OCI-LY3 (cell line): Measurements from ENCODE around the gene SALL2.

Source experiments
- H2AFZ ChIP-seq: fragments of 200-600, 300-600 bp; shearing (Covaris generic); 2 replicates; pipeline ENCODE4 v1.6.0; 2014; ENCODE audit warnings: antibody characterized with exemption, low read depth, low read length
- H3K27ac ChIP-seq: fragments of 200-600, 300-600 bp; sonication (generic); 2 replicates; pipeline ENCODE4 v1.5.1; 2014; ENCODE audit warnings: mild to moderate bottlenecking, low read length, moderate library complexity, mixed read lengths
- H3K27me3 ChIP-seq: fragments of 200-600, 300-600 bp; sonication (generic); 2 replicates; pipeline ENCODE4 v1.6.1; 2014; ENCODE audit warnings: low read depth, low read length, mixed read lengths
- H3K36me3 ChIP-seq: fragments of 200-600, 300-600 bp; sonication (generic); replicated peaks from 2 replicates; pipeline ENCODE3; 2014; ENCODE audit warnings: low read depth, low read length, mixed read lengths
- H3K4me1 ChIP-seq: fragments of 300-600, 200-600 bp; sonication (generic); 2 replicates; pipeline ENCODE4 v1.6.1; 2014; ENCODE audit warnings: low read length, mixed read lengths
- H3K4me2 ChIP-seq: fragments of 200-600, 300-600 bp; sonication (generic); 2 replicates; pipeline ENCODE4 v1.6.1; 2014; ENCODE audit warnings: low read length, mixed read lengths
- H3K4me3 ChIP-seq: fragments of 300-600, 200-600 bp; sonication (generic); 2 replicates; pipeline ENCODE4 v1.5.1; 2014; ENCODE audit warnings: antibody characterized with exemption, mild to moderate bottlenecking, low read length, moderate library complexity
- H3K79me2 ChIP-seq: fragments of 300-600, 200-600 bp; shearing (Covaris generic); 2 replicates; pipeline ENCODE4 v1.6.1; 2014; ENCODE audit warnings: mild to moderate bottlenecking, low read length, mixed read lengths
- H3K9ac ChIP-seq: fragments of 300-600, 200-600 bp; shearing (Covaris generic); 2 replicates; pipeline ENCODE4 v1.6.0; 2014; ENCODE audit warnings: mild to moderate bottlenecking, low read length, moderate library complexity
- H3K9me3 ChIP-seq: fragments of 200-600, 300-600 bp; shearing (Covaris generic); 2 replicates; pipeline ENCODE4 v1.6.1; 2014; ENCODE audit warnings: low read length, mixed read lengths; ENCODE audit not compliant: insufficient read depth
- H4K20me1 ChIP-seq: fragments of 200-600, 300-600 bp; sonication (generic); 2 replicates; pipeline ENCODE4 v1.6.1; 2016; ENCODE audit warnings: low read length, mixed read lengths; ENCODE audit not compliant: insufficient read depth
- CTCF ChIP-seq: fragments of 200-600, 300-600 bp; sonication (generic); IDR thresholded peaks from 2 replicates; pipeline ENCODE4 v1.5.1; 2014; ENCODE audit warnings: antibody characterized with exemption, low read length, low read depth
- EZH2phosphoT487 ChIP-seq: fragments of 200-600 bp; shearing (Covaris generic); IDR thresholded peaks from 2 replicates; pipeline ENCODE4 v1.6.1; 2018; ENCODE audit warnings: antibody characterized with exemption, mixed run types, low read depth

The SALL2 gene

GRCh38 chr14:21521501-21521900 lies 4.6 kb downstream of the SALL2 start:
- Histone ChIP-seq H3K9ac (no peak overlapping the region), H3K27ac (no peak overlapping the region), H3K36me3 (no peaks in the 10 kb centered on the region), H3K27me3 (peaks cover 5% of the 10 kb centered on the region; the same call in 1 of the 2 replicates), H3K4me1 (peaks cover 5% of the 10 kb centered on the region; the same call in 1 of the 2 replicates), H3K4me2 (no peak overlapping the region), H3K4me3 (no peak overlapping the region), H3K9me3 (no peaks in the 10 kb centered on the region), H2AFZ (no peak overlapping the region), H4K20me1 (no peaks in the 10 kb centered on the region), H3K79me2 (no peaks in the 10 kb centered on the region)
- TF ChIP-seq CTCF (no peak), EZH2phosphoT487 (no peak)

DNA sequence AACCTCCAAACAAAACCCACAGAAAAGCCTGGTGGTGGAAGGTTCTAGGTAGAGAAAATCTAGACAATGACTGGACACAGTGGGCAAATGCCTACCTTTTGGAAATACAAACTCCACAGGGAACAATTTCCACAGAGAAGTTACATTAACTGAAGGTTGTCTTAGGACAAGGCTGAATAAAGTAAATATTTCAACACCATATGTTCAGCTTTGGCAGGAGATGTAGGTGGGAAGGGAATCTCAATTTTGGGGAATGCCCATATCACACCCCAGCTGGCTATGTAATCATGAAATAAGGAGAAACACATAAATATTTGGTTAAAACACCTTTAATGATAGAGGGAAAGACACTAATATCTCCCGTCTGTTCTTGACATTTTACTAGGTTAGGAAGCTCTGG lies 5.4 kb downstream of the SALL2 start:
- H2AFZ ChIP-seq = no peak overlapping the region
- no peak overlapping the region for H3K9ac ChIP-seq
- no peak overlapping the region for H3K4me3 ChIP-seq
- H3K27ac ChIP-seq = no peak overlapping the region
- H3K36me3 ChIP-seq = no peaks in the 10 kb centered on the region
- H3K79me2 ChIP-seq = no peaks in the 10 kb centered on the region
- peaks cover 4% of the 10 kb centered on the region; the same call in 1 of the 2 replicates for H3K4me1 ChIP-seq
- no peak overlapping the region for H3K4me2 ChIP-seq
- H3K9me3 ChIP-seq = no peaks in the 10 kb centered on the region
- TF ChIP-seq EZH2phosphoT487 (no peak), CTCF (no peak)
- H3K27me3 ChIP-seq = peaks cover 5% of the 10 kb centered on the region; the same call in 1 of the 2 replicates
- no peaks in the 10 kb centered on the region for H4K20me1 ChIP-seq

GRCh38 chr14:21518725-21519124 lies 7.4 kb downstream of the SALL2 start:
- no peaks in the 10 kb centered on the region for H3K4me1 ChIP-seq
- no peak overlapping the region for H2AFZ ChIP-seq
- no peaks in the 10 kb centered on the region for H4K20me1 ChIP-seq
- no peaks in the 10 kb centered on the region for H3K9me3 ChIP-seq
- H3K79me2 ChIP-seq = no peaks in the 10 kb centered on the region
- H3K4me2 ChIP-seq = no peak overlapping the region
- no peak overlapping the region for H3K9ac ChIP-seq
- H3K4me3 ChIP-seq = no peak overlapping the region
- no peaks in the 10 kb centered on the region for H3K36me3 ChIP-seq
- TF ChIP-seq CTCF (no peak), EZH2phosphoT487 (no peak)
- no peak overlapping the region for H3K27ac ChIP-seq
- peaks cover 5% of the 10 kb centered on the region; the same call in 1 of the 2 replicates for H3K27me3 ChIP-seq

- Histone ChIP-seq H3K27me3 (no peaks in the 10 kb centered on the region), H3K9me3 (no peaks in the 10 kb centered on the region), H3K4me3 (no peak overlapping the region), H4K20me1 (no peaks in the 10 kb centered on the region), H3K9ac (no peak overlapping the region), H2AFZ (no peak overlapping the region), H3K36me3 (no peaks in the 10 kb centered on the region), H3K27ac (no peak overlapping the region), H3K79me2 (peaks cover 18% of the 10 kb centered on the region), H3K4me2 (no peak overlapping the region), H3K4me1 (peaks cover 9% of the 10 kb centered on the region)
- TF ChIP-seq CTCF (no peak), EZH2phosphoT487 (no peak)
These were observed 11.8 kb downstream of the SALL2 start for GRCh38 chr14:21514341-21514740.
